Testis (tissue), 3 donors: Measurements from ENCODE around the gene KIF16B. TPM values are rescaled to one million over a fixed set of nuclear protein-coding genes. Genes with fewer than 3 reads are reported as not detected.

Experiments used
- DNase-seq: peaks from one replicate; pipeline ENCODE4 v3.0.0-alpha.2; 2019
- H3K27ac ChIP-seq, 2 donors: fragments of 200-600 bp; sonication (generic); one replicate each; pipeline ENCODE4 v1.5.1; 2019
- H3K27me3 ChIP-seq: fragments of 200-600 bp; sonication (generic); one replicate; pipeline ENCODE4 v1.5.1; 2019
- H3K36me3 ChIP-seq: fragments of 200-600 bp; sonication (generic); one replicate; pipeline ENCODE4 v1.5.1; 2017; ENCODE audit warnings: low read depth; ENCODE audit errors: missing control alignments
- H3K4me1 ChIP-seq: fragments of 200-600 bp; sonication (generic); one replicate; pipeline ENCODE4 v1.5.1; 2019
- H3K4me3 ChIP-seq, 2 donors: fragments of 200-600 bp; sonication (generic); one replicate each; pipeline ENCODE4 v1.5.1; 2017 to 2019
- H3K9me3 ChIP-seq: fragments of 200-600 bp; sonication (generic); one replicate; pipeline ENCODE4 v1.5.1; 2017
- CTCF ChIP-seq, 3 experiments: fragments of 450-650 bp in 2 of 3; fragments of 200-600 bp in 1 of 3; sonication (generic) in 1 of 3; IDR thresholded peaks; one replicate each; pipeline ENCODE4 v1.5.1; 2016 to 2019; ENCODE audit warnings: antibody characterized with exemption in 3 of 3, mild to moderate bottlenecking in 2 of 3, moderate library complexity in 1 of 3
- POLR2A ChIP-seq: fragments of 450-650 bp; IDR thresholded peaks from one replicate; pipeline ENCODE4 v1.6.1; 2017; ENCODE audit warnings: antibody characterized with exemption, mild to moderate bottlenecking, moderate library complexity
- WGBS, 2 donors: methylation state at CpG; one replicate each; pipeline ENCODE4 v1.1.5; 2018; 5-methylcytosine and 5-hydroxymethylcytosine counted together
- intact Hi-C: fragments of 100-400 bp; cut with DNase I; formaldehyde crosslinking; loops from one replicate; pipeline ENCODE4 v1.15.1; 2023; ENCODE audit warnings: low total_unique reads
- polyA plus RNA-seq: library from polyadenylated mRNA; stranded (reverse); fragments of 350-450 nt; fragmentation: Illumina TruSeq; extraction: RNeasy Lipid Tissue Mini Kit (QIAGEN cat#74804); gene quantifications from one replicate; pipeline ENCODE4 v1.2.3, GENCODE V29; 2014; ENCODE audit warnings: low read depth, low replicate concordance; ENCODE audit not compliant: insufficient read depth
- total RNA-seq, 2 donors: library from RNA; depleted of rRNA; stranded (reverse); fragments of >200 nt; gene quantifications; one replicate each; pipeline ENCODE4 v1.2.3, GENCODE V29; 2016

KIF16B gene
- total and polyA plus RNA-seq, 3 donors from 2014 or later: 10.2 to 25.5 (median 22.3) TPM

GRCh38 chr20:16423311-16424212 is 149.7 kb downstream of the KIF16B start:
- no peak overlapping the region for H3K27ac ChIP-seq
- 79 to 91% methylated on average over 4 of the region's 4 CpGs for WGBS, 2 donors
- H3K36me3 ChIP-seq: no peaks in the 10 kb centered on the region

DNA sequence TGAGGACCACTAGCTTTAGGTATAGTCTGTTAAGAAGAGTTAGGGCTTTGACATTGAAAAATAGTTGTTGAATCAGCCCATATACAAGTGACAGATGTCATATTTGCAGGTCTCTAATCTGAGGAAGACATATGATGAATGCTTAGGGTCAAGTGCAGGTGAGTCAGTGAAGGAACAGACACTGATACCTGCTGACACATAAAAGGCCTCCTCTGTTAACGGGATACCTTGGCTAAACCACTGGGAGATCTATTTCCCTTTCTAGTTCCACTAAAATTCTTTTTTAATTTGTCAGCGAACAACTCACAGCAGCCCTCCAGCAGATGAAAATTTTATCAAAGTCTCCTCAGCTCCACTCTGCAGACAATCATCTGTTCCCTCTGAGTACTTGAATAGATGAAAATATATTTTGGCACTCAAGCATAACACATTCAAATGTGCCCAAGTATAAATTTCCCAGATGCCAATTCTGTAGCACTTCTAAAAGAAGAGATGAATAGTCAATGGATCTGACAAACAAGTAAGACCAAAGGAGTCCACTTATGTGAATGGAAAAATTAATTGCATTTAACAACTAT is 154.0 kb downstream of the KIF16B start:
- intact Hi-C loops: no loop called here
- WGBS, 2 donors: 94 to 95% methylated on average over 2 of the region's 2 CpGs
- Histone ChIP-seq H3K27ac (no peak overlapping the region), H3K4me1 (no peaks in the 10 kb centered on the region), H3K36me3 (no peaks in the 10 kb centered on the region), H3K9me3 (no peaks in the 10 kb centered on the region), H3K27me3 (no peaks in the 10 kb centered on the region), H3K4me3 (no peak overlapping the region)
- no peak for TF ChIP-seq CTCF (IDR thresholded peaks at IDR 0.05)
- TF ChIP-seq POLR2A: no peak
- no peak for DNase-seq

More at GRCh38 chr20:16423311-16424212, 149.7 kb downstream of the KIF16B start:
- no peaks in the 10 kb centered on the region for H3K9me3 ChIP-seq
- no peaks in the 10 kb centered on the region for H3K27me3 ChIP-seq
- TF ChIP-seq POLR2A (no peak), CTCF (IDR thresholded peaks at IDR 0.05) (no peak)
- intact Hi-C loops: no loop called here
- H3K4me3 ChIP-seq: no peak overlapping the region
- no peaks in the 10 kb centered on the region for H3K4me1 ChIP-seq
- DNase-seq: no peak

GRCh38 chr20:16418616-16419015 is 154.6 kb downstream of the KIF16B start:
- Histone ChIP-seq H3K4me1 (no peaks in the 10 kb centered on the region), H3K27ac (no peak overlapping the region), H3K4me3 (no peak overlapping the region), H3K9me3 (no peaks in the 10 kb centered on the region), H3K27me3 (no peaks in the 10 kb centered on the region), H3K36me3 (no peaks in the 10 kb centered on the region)
- no peak for TF ChIP-seq POLR2A
- WGBS, 2 donors: 100% methylated on average over 1 of the region's 1 CpG
- no peak for DNase-seq
- intact Hi-C loops: no loop called here

DNA sequence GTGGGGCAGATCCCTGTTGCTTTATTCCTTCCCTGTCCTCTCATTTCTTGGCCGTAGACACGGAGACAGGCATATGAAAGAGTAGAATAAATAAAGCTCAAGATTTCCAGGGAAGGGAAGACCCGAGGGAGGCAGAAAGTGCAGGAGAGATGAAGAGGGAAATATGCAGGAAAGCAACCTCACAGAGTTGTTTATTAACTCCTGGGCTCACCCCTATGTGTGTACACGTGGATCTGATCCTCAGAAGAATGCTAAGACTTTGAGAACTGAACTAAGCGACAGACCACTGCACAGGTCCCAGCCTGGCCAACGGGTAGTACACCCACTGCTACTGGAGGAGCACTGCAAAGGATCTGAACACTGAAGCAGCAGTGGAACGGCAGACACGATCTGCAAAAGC is 156.2 kb downstream of the KIF16B start:
- WGBS, 2 donors: 89 to 95% methylated on average over 8 of the region's 8 CpGs
- Histone ChIP-seq H3K9me3 (no peaks in the 10 kb centered on the region), H3K27ac (no peak overlapping the region), H3K4me1 (no peaks in the 10 kb centered on the region), H3K4me3 (no peak overlapping the region), H3K27me3 (no peaks in the 10 kb centered on the region), H3K36me3 (no peaks in the 10 kb centered on the region)
- intact Hi-C loops: no loop called here
- DNase-seq: no peak
- TF ChIP-seq CTCF (IDR thresholded peaks at IDR 0.05) (no peak), POLR2A (no peak)
